GM19452 (cell line): ENCODE data around the gene RNF103.
"Not testable (repeated sequence)": the region's sequence is repeated elsewhere in the genome, so short reads cannot be mapped to it uniquely, and the experiment has no call there.

ENCODE experiments used
- ATAC-seq: cut with Tn5 transposase; IDR thresholded peaks from one replicate; pipeline ENCODE4 v1.9.1; 2021; ENCODE audit not compliant: unreplicated experiment

The RNF103 gene

DNA sequence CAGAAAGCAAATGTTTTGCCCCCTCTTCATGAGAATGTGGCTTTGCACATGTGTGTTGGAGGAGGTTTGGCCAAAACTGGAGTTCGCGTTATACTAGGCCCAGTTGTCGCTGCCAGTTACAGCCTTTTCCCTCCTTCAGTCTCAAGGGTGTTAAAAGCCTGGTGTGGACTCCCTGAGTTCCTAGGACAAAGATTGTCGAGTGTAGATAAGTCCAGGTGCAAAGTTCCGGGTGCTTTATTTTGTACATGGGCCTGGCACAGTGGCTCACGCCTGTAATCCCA, 542 bp upstream of the RNF103 start:
- ATAC-seq, result no peak

DNA sequence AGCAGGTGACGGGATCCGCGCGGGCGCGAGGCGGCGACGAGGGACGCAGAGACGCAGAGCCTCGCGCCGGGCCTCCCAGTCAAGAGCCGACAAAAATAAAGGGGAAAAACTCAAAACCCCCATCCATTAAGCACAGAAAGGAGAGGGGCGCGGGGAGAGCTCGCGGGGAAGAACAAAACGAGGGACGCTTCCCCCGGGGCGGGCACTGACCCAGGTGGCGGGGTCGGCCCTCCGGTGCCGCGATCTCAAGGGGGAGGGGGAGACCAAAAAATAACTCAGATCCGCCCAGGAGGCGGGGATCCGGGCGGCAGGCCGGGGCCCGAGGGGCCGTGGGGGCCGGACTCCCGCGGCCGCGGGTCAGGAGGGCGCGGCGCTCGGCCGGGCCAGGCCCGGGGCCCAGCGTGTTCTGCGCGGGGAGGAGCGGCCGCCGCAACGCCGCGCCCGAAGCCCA, 597 bp downstream of the RNF103 start:
- peak; percentile 50 for ATAC-seq

DNA sequence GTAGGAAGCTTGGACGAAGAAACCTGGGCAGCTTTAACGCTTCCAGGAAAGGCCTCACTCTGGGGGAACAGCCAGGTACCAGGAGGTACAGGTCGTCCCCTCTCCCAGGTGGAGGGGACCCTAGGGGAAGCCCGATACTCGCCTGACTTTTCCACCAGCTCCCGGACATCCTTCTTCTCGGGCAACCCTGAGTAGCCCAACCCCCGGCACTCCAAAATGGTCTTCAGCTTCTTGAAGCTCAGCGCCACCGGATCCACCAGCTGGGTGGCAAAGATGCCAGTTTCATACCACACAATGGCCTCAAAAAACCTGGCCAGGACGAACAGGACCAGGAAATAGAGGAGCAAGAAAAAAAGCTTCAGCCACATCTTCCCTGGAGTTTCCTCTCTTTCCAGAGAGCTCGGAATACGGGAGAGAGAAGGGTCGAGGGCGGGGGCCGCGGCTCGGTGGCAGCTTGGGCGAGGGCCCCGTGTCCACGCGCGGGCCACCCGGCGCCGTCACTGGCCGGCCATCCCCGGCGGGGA, 1.1 kb downstream of the RNF103 start:
- ATAC-seq, result no peak

DNA sequence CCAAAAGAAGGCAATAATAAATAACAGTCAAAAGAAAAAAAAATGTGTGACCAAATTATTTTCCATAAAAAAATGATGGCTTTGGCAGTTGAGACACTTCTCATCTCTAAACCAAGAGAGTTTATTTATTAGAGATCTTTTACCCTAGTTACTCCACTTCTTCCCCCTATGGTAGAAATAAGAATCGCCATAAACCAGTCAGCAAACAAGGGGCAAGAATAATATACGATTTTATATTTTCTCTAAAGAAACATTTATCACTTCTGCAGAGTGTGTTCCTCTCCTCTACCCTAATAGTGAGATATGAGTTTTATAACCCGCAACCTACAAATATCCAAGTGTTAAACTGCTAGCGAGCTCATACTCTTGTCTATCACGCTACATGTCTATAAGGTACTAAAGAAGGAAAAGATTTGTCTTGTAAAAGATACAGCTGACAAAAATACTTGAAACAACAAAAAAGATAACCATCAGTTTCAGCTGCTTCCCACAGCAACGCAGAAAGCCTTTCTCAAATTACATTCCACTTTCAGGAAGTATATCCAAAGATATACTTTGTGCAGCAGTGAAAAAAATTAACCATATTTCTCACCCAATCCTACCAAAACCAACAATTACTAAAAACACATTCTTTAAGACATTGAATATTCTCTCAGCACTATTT, 2.3 kb downstream of the RNF103 start:
- ATAC-seq, result no peak

DNA sequence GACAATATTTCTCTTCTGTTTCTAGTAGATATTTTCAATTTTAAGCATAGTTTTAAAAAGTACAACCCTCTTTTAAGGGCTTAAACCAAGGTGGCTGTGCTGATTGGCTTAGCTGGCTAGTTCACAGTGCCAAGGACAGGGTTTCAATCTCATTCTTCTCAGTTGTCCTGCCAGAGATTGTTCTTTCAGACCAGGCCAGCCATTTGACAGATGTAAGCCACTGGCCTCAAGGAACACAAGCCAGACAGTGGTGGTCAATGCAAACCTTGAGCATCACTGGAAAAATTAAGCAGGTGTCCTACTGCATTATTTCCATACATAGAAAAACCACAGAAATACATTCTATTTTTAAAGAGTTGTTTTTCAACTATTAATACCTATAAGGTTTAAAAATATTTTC, 5.9 kb downstream of the RNF103 start:
- ATAC-seq, result no peak

DNA sequence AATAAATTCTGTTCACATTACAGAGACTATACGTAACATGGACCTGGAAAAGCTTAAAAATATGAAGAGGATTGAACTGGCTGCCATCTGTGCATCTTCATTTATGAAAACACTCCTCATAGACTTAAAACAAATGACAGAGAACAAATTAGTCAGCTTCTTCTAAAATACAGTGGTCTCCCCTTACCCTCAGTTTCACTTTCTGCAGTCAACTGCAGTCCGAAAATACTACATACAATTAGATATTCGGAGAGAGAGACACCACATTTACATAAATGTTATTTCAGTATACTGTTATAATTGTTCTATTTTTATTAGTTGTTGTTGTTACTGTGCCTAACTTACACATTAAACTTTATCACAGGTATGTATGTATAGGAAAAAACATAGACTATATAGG, 6.5 kb downstream of the RNF103 start:
- ATAC-seq, result no peak

DNA sequence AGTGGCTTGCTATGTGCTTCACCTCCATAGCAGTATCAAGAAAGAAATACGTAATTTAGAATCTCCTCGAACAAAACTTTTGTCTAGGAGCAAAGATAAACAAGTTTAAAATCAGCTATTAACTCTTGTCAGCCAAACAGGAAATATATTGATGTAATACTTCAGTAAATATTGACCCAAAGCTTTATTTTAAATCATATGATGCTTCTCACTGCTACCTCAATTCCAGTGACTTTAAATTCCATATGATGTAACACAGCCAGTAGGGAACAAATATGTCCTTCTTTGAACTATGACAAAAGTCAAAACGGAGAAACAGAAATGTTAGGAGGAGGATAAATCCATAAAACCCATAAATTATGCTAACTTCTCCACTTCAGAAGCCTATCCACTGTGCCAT, 7.2 kb downstream of the RNF103 start:
- ATAC-seq, result no peak

DNA sequence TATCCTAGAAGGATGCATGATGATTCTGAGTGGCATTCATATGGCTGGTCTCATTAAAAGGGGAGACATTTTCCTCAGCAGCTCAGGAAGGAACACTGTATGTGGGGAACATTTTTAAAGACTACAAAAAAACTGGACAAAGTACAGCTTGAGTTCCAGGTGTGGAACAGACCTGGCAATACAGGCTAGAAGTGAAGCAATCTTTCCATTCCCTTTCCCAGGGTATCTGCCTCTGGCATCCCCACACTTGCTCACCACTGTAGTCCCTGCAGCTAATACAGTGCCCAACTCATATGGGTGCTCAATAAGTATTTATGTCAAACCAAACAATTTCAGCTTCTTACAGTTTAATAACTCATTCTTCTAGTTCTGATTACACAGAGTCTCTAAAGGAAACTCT, 8.1 kb downstream of the RNF103 start:
- ATAC-seq, result no peak

DNA sequence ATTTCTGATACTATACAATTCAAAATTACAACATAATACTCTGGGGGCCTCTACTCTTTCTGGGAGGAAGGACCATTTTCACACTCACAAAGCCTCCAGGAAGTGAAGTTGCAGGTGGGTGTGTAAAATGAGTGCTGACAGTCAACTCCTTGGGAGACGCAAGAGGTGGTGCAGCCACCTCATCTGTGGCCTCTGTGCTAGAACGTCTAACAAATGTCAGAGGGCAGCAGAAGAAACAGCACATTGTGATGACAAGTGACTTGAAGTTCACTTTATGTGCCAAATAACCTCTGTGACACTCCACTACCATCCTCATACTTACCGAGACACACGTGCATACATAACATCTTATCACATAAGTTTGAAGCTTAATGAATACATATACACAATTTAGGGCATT, 10.2 kb downstream of the RNF103 start:
- no peak for ATAC-seq

DNA sequence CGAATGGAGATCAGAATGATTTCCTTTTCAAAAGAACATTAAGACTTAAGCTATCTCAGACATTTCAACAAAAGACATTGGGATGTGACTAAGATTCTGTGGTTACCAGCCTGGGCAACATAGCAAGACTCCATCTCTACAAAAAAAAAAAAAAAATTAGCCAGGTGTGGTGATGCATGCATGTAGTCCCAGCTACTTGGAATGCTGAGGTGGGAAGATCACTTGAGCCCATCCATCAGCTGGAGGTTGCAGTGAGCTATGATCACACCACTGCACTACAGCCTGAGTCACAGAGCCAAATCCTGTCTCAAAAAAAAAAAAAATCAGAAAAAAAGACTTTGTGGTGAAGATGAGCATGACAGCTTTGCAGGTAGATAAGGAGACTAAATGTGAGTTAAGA, 12.8 kb downstream of the RNF103 start:
- ATAC-seq, result no peak

DNA sequence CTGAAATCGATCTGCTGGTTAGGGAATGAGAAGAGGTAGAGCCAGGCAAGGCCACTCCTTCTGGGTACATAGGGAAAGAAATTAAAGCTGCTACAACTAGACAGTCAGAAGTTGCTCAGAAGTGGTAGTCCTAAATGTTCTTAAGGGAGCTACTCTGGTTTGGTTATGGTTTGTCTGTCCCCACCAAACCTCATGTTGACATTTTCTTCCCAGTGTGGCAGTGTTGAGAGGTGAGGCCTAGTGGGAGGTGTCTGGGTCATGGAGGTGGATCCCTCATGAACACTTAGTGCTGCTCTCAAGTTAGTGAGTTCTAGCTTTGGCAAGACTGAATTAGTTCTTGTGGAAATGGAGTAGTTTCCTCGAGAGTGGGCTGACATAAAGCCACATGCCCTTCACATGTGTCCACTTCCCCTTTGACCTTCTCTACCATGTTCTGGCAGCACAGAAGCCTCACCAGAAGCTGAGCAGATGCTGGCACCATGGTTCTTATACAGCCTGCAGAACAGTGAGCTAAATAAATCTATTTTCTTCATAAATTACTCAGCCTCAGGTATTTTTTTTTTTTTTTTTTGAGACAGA, 14.7 kb downstream of the RNF103 start:
- ATAC-seq, result no peak

DNA sequence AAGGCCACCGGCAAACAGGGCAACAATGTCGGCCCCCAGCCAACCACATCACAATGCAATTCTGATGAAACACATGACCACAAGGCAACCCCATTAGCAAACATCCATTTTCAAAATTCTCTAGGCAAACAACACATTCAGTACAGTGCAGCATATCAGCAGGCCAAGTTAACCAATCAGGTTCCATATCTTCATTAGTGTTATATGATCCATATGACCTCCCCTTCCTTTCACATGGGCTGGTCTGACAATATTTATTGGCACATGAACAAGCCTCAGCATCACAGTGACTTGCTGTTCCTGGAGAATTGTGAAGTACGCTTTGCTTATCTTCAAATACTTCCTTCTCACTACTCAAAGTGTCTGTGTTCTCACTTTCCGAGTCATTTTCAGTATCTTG, 19.8 kb downstream of the RNF103 start:
- ATAC-seq, result no peak

DNA sequence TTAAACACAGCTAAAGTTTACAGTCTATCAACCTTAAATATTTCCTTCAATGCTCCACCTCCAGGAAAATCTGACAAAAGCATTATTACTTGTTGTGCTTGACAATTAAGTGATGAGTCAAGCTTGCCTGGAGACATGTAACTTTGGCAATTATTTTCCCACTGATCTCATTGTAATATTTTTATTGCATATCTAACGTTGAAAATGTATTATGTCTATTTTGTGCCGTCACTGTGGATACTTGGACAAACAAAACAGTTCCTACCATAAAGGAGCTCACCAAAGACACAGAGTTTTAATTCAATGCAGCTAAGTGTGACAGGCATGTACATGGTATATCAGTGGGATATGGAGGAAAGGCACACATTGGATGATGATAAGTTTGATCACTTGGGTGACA, 24.7 kb downstream of the RNF103 start:
- ATAC-seq, result no peak

DNA sequence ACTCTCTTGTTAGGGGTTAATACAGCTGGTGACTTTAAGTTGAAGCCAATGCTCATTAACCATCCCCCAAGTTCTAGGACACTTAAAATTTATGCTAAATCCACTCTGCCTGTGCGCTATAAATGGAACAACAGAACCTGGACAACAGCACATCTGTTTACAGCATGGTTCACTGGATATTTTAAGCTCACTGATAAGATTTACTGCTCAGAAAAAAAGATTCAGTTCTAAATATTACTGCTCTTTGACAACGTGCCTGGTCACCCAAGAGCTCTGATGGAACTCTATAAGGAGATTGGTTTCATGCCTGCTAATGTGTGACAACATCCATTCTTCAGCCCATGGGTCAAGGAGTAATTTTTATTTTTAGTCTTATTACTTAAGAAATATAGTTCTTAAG, 27.5 kb downstream of the RNF103 start:
- ATAC-seq, result no peak

DNA sequence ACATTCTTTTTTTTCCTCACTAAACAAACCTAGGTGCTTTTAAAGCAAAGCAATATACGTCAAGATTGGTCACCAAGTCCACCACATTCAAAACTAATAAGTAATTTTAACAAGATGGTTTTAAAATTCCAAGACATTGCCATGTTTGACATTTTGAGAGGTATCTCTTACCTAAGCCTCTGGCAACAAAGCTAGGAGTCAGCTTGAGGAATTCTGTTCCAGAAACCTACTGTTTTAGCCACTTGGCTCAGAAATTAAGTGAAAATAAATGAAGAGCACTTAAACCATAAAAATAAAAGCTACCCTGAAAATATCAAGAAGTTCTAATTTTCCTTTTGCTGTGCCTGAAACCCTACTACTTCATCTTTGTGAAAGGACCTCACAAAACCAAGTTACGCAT, 30.4 kb downstream of the RNF103 start:
- no peak for ATAC-seq

DNA sequence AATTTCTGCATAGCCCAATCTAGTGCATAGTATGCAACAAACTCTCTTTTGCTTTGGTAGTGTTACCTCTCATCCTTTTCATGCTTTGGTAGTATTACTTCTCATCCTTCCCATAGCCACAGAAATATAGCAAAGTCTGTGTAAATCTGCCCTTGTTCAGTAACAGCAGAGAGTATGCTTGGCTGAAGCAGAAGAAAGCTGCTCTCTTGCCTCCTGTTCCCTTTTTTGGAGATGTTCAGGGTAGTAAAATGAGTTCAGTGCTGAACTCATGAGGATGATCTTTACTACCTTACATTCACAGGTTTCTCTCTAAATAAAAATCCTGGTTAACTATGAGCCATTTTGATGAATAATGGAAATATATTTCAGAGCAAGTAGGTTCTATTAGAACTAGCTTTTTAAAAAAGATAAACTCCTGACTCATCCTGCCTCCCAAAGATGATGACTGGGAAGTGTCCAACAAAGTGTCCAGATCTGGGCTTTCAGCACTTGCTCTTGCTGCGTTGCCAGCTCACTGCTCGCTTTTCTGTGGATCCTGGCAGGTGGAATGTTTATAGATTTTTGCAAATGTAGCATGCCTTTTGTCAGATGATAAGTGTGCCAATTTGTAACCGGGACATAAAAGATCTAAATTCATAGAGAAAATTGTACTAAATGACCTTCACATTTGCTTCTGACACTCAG, 31.0 kb downstream of the RNF103 start:
- no peak for ATAC-seq

DNA sequence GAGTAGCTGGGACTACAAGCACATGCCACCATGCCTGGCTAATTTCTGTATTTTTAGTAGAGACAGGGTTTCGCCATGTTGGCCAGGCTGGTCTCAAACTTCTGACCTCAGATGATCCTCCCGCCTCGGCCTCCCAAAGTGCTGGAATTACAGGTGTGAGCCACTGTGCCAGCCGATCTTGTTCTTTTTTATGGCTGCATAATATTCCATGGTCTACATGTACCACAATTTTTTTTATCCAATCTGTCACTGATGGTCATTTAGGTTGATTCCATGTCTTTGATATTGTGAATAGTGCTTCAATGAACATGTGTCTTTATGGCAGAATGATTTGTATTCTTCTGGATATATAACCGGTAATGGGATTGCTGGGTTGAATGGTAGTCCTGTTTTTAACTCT, 34.0 kb downstream of the RNF103 start:
- ATAC-seq, result not testable (repeated sequence)

DNA sequence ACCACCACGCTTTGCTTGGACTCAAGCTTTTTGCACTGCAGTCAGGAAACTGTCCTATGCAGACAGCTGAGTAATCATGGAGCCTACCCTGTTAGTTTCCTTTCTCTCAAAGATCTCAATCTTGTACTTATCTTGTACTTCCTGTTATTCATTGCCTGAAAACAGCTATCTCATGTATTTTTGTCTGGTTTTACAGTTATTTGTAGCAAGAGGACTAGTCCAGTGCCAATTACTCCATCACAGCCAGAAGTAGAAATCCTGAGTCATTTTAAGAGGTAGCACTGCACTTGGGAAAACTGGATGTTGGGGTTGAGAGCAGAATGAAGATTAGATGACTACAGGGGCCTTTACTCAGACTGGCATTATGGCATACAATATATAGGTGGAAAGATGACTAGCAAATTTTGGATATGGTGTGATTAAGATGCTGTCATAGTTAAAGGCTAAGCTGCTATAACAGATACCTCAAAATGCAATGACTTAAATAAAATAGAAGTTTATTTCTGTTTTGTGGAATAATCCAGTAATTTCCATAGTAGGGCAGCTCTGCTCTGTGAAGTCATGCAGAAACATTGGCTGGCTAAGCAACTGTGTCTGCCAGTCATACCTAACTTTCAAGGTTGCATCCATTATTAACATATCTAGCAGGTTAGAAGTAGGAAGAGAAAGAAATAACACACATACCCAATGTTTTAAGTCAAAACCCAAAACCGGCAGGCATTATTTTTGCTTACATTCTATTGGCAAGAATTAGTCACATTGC, 39.3 kb downstream of the RNF103 start:
- no peak for ATAC-seq

DNA sequence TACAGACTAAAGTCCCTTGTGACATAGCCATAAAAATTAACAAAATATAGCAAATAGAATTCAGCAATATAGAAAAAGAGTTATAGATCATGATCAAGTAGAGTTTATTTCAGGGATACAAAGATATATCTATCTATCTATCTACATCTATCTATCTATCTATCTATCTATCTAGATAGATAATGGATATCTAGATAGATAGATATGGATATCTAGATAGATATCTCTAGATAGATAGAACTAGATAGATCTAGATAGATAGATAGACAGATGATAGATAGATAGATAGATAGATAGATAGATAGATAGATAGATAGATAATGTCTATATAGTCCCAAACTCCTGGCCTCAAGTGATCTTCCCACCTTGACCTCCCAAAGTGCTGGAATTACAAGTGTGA, 43.1 kb downstream of the RNF103 start:
- no peak for ATAC-seq

DNA sequence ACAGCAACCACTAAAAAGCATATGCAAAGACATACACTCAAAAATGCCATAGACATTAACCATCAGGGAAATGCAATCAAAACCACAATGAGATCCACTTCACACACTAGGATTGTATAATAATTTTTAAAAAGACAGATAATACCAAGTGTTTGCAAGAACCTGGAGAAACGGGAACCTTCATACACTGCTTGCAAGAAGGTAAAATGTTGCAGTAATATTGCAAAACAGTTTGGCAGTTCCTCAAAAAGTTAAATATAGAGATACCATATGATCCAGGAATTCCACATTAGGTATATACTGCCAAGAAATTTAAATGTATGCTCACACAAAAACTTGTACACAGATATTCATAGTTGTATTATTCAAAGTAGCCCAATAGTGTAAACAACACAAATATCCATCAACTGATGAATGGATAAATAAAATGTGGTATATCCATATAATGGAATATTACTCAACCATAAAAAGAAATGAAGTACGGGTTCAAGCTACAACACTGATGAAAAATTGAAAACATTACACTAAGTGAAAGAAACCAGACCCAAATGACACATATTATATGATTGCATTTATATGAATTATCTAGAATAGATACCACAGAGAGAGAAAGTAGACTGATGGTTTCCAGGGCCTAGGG, 45.7 kb downstream of the RNF103 start:
- ATAC-seq, result no peak

DNA sequence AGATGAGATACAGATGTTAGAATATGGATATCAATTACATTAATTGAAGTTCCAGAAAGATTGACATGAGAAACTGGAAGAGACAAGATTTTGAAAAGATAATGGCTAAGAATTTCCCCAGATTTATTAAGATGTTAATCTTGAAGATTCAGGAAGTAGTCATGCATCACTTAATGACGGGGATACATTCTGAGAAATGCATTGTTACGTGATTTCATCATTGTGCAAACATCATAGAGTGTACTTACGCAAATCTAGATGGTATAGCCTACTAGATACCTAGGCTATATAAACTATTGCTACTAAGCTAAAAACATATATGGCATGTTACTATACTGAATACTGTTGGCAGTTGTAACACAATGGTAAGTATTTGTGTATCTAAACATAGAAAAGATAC, 53.6 kb downstream of the RNF103 start:
- ATAC-seq, result no peak
